HG03469 (cell line): ENCODE measurements around the gene GAPDH.
"Not testable (repeated sequence)": the region's sequence is repeated elsewhere in the genome, so short reads cannot be mapped to it uniquely, and the experiment has no call there.

ENCODE experiments used
- ATAC-seq: cut with Tn5 transposase; IDR thresholded peaks from one replicate; pipeline ENCODE4 v1.9.1; 2021; ENCODE audit warnings: mild to moderate bottlenecking, moderate library complexity, moderate number of reproducible peaks; ENCODE audit not compliant: unreplicated experiment

GAPDH gene

DNA sequence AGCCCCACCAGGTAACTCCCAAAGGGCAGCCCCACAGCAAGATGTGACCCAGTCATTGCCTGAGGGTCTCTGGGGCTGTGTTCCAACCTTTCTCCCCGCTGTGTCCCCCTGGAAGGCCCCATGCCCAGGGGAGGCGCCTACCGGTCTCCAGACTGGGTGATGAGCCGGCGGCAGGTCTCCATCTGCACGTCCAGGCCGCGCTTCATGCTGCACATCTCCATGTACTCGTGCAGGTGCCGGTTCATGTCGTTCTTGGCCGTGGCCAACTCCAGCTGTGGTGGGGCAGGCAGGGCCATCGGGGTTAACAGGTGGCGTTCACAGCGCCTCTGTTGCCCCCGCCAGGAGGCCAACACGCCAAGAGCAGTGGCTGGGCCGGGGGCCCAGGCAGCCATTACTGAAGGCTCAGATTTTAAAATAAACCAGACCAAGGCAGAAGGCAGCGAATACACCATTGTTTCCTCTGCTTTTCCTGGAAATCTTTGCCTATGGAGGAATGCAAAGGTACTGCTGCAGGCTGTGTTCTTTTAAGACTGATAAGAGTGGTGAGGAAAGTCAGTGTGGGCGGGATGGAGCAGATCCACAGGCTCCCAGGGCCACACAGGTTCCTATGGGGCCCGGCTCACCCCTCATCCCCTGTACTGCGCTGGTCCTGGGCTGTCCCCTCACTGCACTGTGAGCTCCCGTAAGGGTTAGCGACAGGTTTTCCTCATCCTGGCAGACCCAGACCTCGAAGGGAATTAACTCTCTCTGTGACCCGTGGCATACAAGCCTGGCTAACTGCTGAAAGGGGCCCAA lies 7.3 kb downstream of the GAPDH start:
- ATAC-seq: no peak

DNA sequence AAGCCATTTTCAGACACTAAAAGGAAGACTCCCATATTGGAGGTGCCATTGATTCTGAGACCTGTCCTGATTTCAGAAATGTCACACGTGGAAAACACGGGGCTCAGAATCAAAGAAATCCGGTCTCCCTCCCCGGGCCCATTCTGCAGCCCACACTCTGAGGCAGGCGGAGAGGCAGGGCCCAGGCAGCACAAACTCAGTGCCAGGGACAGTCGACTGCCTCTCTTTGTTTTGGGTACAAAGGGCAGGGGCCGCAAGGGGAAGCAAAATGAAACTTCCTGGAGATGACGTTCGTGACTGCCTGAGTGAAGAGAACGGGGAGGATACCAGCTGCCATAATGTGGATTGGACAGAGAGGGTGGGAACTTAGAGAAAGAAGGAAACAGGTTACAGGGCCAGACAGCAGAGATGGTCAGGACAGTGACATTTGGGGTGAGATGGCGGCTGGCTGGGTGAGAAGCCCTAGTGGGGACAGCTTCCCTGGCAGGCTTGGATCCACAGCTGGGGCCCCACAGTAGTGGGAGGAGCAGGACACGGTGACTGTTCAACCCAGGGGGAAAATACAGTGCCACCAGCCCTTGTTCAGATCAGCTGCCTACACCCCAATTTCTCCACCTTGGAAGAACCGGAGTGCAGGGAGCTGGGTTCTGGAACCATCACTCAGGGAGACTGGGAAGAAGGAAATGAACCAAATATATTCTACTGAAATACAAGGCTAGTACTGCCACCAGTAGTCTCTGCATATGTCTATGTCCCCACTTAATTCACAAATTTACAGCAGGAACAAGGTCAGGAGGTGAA lies 8.1 kb downstream of the GAPDH start:
- ATAC-seq: no peak

GRCh38 chr12:6546016-6546415 lies 11.7 kb downstream of the GAPDH start:
- ATAC-seq: no peak

GRCh38 chr12:6547566-6547965 lies 13.2 kb downstream of the GAPDH start:
- ATAC-seq: no peak

DNA sequence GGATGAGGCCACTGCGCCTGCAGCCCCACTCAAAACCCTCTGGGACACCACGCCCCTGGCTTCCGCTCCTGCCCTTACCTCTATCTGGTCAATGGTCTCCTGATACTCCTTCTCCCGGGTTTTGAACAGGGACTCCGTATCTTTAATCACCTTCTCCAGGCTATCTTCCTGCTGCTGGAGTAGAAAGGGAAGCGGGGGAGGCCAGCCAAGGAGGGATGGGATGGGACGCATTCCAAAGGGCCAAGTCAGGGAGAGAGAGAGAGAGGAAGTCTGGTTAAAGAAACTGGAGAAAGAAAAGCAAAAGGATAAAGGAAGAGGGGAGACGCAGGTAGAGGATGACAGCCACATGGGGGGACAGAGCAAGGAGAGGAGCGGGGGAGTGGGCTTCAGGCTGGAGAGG lies 13.7 kb downstream of the GAPDH start:
- ATAC-seq: no peak

DNA sequence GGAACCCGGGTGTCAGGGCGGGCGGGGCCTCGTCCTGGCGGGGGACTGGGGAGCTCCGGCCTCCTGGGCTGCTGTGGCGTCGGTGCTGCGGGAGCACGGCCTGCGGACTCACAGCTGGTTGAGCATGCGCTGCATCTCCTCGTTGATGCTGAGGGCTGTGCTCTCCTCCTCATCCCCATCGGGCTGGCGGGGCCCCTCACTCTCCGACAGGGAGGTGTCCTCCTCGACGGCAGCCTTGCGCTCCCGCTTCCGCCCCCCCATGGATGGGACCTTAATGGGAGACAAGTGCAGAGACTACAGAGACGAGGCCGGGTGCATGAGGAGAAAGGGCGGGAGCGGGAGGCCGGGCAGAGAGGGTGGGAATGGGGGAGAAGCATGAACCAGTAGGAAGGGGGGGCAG lies 14.2 kb downstream of the GAPDH start:
- no peak for ATAC-seq

- no peak for ATAC-seq
Measured at GRCh38 chr12:6548966-6549683, 14.8 kb downstream of the GAPDH start.

DNA sequence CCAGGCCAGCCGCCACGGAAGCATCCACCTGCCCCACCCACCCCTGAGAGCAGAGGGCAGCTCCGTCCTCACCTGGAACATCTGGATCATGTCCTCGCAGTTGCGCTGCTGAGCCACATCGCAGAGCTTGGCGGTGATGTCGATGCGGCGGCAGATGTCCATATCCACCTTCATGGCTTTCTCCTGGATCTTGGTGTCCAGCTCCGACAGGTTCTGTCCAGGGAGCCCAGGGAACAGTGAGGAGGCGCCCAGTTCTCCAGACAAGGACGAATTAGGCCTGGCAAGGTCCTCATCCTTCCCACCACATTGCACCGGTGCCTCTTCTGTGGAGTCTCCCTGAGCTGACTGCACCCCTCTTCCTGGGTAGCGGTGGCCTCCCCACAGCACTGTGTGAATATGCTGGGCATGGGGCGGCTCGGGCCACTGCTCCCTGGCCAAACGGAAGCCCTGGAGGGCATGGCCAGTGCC lies 15.4 kb downstream of the GAPDH start:
- no peak for ATAC-seq

- no peak for ATAC-seq
Measured at GRCh38 chr12:6550294-6551062, 16.2 kb downstream of the GAPDH start.

DNA sequence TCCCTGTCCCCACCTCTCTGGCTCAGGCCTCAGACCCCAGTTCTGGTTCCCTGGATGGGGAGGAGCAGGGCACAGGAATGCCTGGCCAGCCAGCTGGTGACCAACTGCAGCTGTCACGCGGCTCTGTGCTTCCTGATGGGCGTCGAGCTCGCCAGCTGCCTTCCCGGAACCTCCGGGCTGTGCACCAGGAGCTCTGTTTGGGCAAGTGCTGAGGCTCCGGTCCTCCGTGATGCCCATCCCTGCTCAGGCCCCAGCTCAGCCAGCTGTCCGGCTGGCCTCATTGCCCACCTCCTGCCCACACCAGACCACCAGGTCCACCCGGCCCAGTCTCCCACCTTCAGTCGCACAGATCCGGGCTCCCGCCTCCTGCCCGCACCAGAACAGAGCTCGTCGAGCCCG lies 16.7 kb downstream of the GAPDH start:
- ATAC-seq: no peak

DNA sequence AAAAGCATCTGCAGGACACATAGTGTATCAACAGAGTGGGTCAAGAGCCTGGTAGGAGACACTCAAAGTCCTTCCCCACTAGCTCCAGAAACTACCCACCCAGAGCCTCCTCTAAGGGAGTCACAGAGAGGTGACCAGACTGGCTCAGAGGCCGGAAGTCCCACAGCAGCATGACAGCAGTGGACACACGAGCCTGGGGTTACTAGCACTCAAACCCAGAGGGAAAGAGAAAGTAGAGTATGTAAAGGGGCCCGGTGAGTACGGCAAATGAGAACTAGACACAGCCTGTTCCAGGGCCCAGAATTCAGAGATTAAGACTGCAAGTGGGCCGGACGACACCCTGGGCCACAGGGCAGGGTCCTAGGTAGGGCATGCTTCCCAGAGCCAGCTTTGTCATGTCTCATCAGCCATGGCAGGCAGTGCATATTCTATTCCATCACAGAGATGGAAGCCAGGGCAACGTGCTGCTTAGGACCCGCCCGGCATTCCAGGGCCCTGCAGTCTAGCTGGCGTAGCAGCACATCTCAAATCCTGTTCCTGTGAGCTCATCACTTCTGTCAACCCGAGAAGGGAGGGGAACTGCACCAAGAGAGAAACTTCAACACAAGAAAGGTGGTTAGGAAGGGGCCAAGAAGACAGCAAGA lies 17.3 kb downstream of the GAPDH start:
- ATAC-seq: no peak

DNA sequence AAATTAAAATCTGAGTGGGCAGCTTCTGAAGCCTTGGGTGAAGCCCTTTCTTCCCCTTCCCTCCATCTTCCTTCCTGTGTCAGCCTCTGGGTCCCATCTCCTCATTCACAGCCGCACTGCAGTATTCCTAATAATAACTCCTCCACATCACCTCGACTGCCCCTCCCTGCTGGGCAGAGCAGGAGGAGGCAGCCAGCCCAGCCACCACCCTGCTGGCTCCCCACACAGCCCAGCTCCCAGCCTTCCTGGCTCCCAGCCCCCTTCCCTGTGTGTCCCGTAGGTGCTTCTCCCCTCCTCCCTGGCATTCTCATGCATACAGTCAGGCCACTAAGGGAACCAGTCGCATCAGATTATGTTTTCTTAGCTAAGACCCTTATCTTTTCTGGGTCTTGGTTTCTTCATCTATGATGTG lies 17.8 kb downstream of the GAPDH start:
- ATAC-seq: no peak

DNA sequence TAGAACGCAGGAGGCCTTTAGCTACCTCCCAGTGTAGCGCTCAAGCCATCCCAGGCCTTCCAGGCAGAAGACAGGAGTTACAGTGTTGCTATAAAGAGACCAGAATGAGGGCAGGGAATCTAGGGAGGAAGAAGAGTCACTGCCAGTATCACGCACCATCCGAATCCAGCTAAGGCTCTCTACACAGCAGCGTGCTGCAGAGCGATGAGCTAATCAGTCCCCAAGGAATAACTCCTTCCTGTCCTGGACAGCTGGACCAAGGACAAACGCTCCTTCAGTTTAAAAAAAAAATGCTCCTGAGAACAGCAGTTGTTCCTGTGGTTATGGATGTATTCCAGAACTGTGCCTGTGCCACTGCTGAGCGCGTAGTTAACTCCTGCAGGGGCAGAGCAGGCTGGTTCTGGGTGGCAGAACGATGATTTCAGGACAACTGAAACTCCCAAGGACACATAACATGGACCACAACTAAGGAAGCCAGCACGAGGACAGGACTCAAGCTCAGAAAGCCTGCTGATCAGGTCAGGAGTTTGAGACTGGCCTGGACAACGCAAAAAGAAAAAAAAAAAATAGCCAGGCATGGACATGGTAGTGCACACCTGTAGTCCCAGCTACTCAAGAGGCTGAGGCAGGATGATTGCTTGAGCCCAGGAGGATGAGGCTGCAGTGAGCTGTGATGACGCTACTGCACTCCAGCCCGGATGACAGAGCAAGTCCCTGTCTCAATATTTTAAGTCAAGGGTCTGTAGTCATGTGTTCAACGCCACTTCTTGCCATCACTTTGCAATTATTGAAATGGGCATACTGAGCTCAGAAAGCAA lies 18.9 kb downstream of the GAPDH start:
- no peak for ATAC-seq

- no peak for ATAC-seq
Measured at GRCh38 chr12:6554168-6555017, 20.1 kb downstream of the GAPDH start.

GRCh38 chr12:6555018-6555691 lies 20.8 kb downstream of the GAPDH start:
- ATAC-seq: no peak

DNA sequence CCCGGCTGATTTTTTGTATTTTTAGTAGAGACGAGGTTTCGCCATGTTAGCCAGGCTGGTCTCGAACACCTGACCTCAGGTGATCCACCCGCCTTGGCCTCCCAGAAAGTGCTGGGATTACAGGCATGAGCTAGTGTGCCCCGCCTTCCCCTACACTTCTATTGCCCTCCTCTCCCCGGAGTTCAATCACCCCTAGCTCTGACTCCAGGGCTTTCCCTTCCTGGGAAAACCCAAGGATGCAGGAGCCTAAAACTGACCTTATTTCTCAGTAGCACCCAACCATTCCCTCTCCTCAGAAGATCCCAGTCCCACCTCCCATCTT lies 22.1 kb downstream of the GAPDH start:
- not testable (repeated sequence) for ATAC-seq

DNA sequence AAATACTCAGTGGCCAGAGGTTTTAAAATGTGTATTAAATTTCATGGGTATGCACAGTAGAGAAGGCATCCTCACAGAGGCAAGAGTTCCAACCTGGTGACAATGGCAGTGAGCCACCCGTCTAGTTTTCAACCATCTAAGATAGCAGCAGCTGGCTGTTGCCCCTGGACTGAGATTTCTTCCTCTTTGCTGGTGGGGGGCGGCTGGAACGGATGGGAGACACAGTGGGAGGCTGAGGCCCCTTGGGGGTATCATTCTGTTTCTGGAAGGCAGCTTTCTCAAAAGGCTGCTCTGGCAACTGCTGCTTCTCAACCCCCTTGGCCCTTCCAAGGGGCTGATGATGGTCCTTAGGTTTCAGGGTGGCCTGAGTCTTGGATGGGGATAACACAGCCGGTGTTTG lies 22.5 kb downstream of the GAPDH start:
- no peak for ATAC-seq
